Ureter (tissue), 1 donor: Measurements from ENCODE around the gene ARIH2. TPM values are rescaled to one million over a fixed set of nuclear protein-coding genes. Genes with fewer than 3 reads are reported as not detected.
A peak's percentile ranks its signal among the peaks of the same experiment; 100 is the strongest.

Experiments used
- DNase-seq: peaks from one replicate; pipeline ENCODE4 v3.0.0-alpha.2; 2020; ENCODE audit warnings: low spot score
- total RNA-seq: library from RNA; stranded (reverse); gene quantifications from one replicate; pipeline ENCODE4 v1.2.4, GENCODE V29; 2023
- donor health status: DM: yes; HTN: yes; CAD: no.

The ARIH2 gene
- total RNA-seq, 1 donor from 2014 or later = 123 TPM

GRCh38 chr3:49019941-49020329 lies 101.3 kb downstream of the ARIH2 start:
- no peak for DNase-seq

- DNase-seq = peak; percentile 67
Measured at GRCh38 chr3:49020330-49021212, 101.9 kb downstream of the ARIH2 start.

- peak; percentile 99 for DNase-seq
Measured at GRCh38 chr3:49021213-49021812, 102.7 kb downstream of the ARIH2 start.

- peak; percentile 94 for DNase-seq
Measured at GRCh38 chr3:49021813-49022687, 103.4 kb downstream of the ARIH2 start, which contains the start of gene NDUFAF3. TSS of gene NDUFAF3 (plus strand) at chr3:49022121. CDS start at chr3:49022145, 24 bp downstream.

- no peak for DNase-seq
Measured at GRCh38 chr3:49022688-49023171, 104.1 kb downstream of the ARIH2 start.

GRCh38 chr3:49023775-49024174 lies 105.1 kb downstream of the ARIH2 start:
- DNase-seq = no peak

- no peak for DNase-seq
Measured at GRCh38 chr3:49024449-49024848, 105.8 kb downstream of the ARIH2 start.

GRCh38 chr3:49025005-49025792 lies 106.6 kb downstream of the ARIH2 start:
- DNase-seq = no peak

GRCh38 chr3:49025793-49026520 lies 107.3 kb downstream of the ARIH2 start:
- no peak for DNase-seq

GRCh38 chr3:49026536-49026935 lies 107.9 kb downstream of the ARIH2 start:
- DNase-seq = no peak

GRCh38 chr3:49027634-49028033 lies 109.0 kb downstream of the ARIH2 start:
- DNase-seq = no peak

- no peak for DNase-seq
Measured at GRCh38 chr3:49028298-49028672, 109.6 kb downstream of the ARIH2 start.

GRCh38 chr3:49028673-49029562 lies 110.3 kb downstream of the ARIH2 start, which contains the start of gene IMPDH2:
TSS of gene IMPDH2 (minus strand) at chr3:49029398. CDS start at chr3:49029350, 48 bp downstream.
- DNase-seq = peak; percentile 94

GRCh38 chr3:49029563-49029884 lies 110.9 kb downstream of the ARIH2 start:
- DNase-seq = no peak

GRCh38 chr3:49030321-49030720 lies 111.7 kb downstream of the ARIH2 start:
- no peak for DNase-seq

GRCh38 chr3:49032646-49033304 lies 114.1 kb downstream of the ARIH2 start:
- DNase-seq = no peak

- DNase-seq = no peak
Measured at GRCh38 chr3:49034650-49035049, 116.0 kb downstream of the ARIH2 start.

- DNase-seq = no peak
Measured at GRCh38 chr3:49035281-49035680, 116.6 kb downstream of the ARIH2 start.
